ENCODE data around the gene BRINP3.

Gene BRINP3

GRCh38 chr1:190312763-190313162, 164.9 kb downstream of the BRINP3 start:
- DNase-seq: no peak

- no peak for DNase-seq
Measured at GRCh38 chr1:190303501-190303900, 174.2 kb downstream of the BRINP3 start.

GRCh38 chr1:190296453-190296852, 181.2 kb downstream of the BRINP3 start:
- DNase-seq: no peak

GRCh38 chr1:190289897-190290296, 187.8 kb downstream of the BRINP3 start:
- no peak for DNase-seq

DNA sequence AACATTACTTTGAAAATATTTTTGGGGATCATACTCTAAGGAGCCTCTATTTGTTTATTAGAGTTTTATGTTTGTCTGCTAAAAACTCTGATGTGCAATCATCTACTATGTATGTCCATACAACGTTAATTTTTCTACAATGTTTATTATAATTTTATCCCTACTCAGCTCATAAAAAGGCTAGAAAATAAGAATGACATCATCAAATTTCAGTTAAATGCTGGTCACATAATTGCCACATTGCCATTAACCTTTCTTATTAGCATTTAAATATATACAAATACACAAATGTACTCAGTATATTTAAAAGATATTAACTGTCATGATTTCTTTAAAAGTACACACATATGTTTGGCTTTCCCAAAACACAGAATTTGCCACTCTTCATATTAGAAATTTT, 191.6 kb downstream of the BRINP3 start:
- DNase-seq: no peak

DNA sequence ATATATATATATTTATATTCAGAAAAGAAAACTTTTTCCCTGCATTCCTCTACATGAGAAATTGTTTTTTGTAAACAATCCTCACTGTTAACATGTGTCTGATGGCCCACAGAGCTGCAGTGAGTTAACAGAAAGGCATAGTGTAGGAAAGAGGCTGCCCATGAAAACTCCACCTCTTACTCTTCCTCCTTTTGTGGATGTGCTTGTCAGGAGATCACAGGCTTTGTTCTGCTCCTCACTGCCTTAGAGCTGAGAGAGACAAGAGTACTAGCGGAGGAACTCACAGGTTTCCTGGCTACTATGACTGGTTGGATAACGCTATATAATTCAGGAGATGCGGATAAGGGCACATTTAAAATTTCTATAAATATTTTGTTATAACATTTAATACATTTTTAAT, 200.6 kb downstream of the BRINP3 start:
- no peak for DNase-seq

DNA sequence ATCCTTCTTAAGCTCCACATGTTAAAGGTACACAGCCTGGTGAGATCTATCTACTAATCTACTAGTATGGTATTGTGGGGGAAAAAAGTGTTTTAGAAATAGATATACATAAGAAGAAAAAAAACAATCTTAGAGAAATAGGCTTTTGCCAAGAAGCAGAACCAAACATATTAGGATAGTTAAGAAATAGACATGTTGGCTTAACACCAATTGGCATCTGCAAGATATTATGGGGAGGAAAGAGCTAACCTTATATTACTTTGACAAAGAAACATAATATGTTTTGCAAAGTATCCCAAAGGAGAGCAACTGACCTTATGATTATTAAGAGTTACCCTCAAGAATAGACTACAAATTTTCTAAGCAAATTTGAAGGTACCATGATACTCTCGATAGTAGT, 202.9 kb downstream of the BRINP3 start:
- no peak for DNase-seq

GRCh38 chr1:190273161-190273560, 204.5 kb downstream of the BRINP3 start:
- no peak for DNase-seq

GRCh38 chr1:190262538-190262937, 215.1 kb downstream of the BRINP3 start:
- no peak for DNase-seq

- DNase-seq: no peak
Measured at GRCh38 chr1:190259424-190259823, 218.2 kb downstream of the BRINP3 start.

DNA sequence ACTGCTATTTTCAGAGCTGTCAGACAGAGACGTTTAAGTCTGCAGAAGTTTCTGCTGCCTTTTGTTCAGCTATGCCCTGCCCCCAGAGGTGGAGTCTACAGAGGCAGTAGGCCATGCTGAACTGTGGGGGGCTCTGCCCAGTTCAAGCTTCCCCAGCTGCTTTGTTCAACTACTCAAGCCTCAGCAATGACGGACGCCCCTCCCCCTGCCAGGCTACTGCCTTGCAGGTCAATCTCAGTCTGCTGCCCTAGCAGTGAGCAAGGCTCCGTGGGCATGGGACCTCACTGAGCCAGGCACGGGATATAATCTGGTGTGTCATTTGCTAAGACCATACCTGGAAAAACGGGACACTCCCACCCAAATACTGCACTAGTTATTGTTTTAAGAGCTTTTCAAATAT, 219.7 kb downstream of the BRINP3 start:
- no peak for DNase-seq

GRCh38 chr1:190252046-190252445, 225.6 kb downstream of the BRINP3 start:
- no peak for DNase-seq

GRCh38 chr1:190250368-190250767, 227.3 kb downstream of the BRINP3 start:
- no peak for DNase-seq

GRCh38 chr1:190244406-190244805, 233.3 kb downstream of the BRINP3 start:
- no peak for DNase-seq

GRCh38 chr1:190243056-190243455, 234.6 kb downstream of the BRINP3 start:
- no peak for DNase-seq

DNA sequence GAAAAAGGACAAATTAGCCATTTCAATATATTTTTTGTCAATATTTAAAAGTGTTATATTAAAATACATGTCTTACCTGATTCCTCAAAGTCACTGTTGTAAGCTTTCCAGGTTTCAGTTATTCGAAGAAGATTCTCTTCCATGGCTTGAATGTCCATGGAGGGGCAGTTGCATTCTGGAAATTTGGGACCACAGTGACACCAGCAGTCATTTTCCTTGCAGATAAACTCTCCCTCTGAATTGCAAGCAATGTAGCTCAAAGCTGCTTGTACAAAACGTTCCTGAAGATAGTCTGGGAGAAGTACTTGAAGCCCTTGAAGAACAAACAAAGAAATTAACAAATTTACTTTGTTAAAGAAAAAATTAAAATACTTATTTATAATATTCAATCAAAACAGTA, 251.7 kb downstream of the BRINP3 start:
- DNase-seq: no peak

DNA sequence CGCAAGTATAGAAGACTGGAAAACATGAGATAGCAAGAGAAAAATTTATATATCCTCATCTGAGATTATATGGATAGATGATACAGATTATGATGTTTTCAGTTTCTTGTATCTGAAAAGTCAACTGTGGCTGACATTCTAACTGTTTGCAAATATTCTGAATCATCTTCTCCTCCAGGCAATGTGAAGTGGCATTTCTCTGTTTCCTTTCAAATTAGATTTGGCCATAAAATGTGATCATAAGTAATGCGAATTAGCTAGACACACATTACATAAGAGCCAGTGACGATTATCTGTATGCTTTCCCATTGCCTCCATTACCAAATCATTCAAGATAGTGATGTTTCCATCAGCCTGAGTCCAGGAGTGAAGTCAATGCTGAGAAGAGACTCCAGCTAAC, 265.2 kb downstream of the BRINP3 start:
- no peak for DNase-seq

GRCh38 chr1:190207733-190208132, 269.9 kb downstream of the BRINP3 start:
- DNase-seq: no peak

DNA sequence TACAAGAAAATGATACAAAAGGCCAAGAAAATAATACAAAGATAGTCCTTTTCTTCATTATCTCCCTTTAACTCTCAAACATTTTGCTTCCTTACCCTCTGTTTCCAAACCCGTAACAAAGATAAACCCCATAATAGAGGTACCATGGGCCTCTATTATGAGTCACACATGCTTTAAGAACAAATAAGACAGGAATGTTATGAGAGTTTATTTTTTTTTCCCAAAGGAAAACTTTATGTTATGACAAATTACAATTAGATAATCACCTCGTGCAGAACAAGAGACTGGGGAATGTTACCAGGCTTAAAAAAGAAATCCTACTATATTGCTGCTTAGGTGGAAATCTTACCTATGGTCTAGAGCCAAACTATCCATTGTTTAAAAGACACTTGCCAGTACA, 272.0 kb downstream of the BRINP3 start:
- DNase-seq: peak; percentile 51

- DNase-seq: no peak
Measured at GRCh38 chr1:190196020-190196419, 281.6 kb downstream of the BRINP3 start.

GRCh38 chr1:190193508-190194115, 284.1 kb downstream of the BRINP3 start:
- DNase-seq: no peak

DNA sequence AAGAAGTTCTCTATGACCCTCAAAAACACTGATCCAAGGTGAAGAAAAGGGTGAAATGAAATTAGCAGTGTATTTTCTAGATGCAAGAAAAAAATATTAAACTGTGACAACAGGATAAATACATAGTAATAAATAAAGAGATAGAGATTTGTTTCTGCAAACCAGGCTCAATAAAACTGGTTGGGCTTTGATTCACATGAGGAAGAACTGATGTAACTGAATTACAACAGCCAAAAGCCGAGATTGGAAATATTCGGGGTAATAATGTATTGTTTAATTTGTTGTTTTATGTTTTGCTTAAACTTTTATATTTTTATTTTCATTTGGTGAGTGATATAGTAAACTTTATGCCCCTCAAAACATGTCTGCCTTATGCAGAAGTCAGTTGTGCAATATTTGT, 285.0 kb downstream of the BRINP3 start:
- DNase-seq: no peak

GRCh38 chr1:190183588-190183987, 294.1 kb downstream of the BRINP3 start:
- DNase-seq: no peak

GRCh38 chr1:190179817-190180216, 297.8 kb downstream of the BRINP3 start:
- DNase-seq: peak; percentile 48

DNA sequence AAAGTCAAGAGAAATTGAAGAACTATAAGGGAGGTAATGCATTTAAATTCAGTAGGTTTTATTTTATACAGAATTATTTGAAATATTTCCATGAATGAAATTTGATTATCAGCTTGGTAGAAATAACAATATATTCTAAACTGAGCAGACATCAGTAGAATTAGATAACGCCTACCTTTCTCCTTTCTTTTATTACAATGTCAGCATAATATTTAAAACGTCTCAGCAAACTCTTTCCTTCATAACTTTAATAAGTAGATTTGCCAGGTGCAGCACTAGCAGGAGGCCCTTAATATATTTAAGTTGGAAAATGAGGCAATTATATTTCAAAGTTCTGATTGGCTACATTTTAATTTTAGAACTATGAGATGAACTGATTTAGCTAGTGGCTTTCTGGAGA, 298.8 kb downstream of the BRINP3 start:
- DNase-seq: no peak

GRCh38 chr1:190177555-190177954, 300.1 kb downstream of the BRINP3 start:
- DNase-seq: no peak

Data from NCI-H226 (cell line).